Activated CD8-positive, alpha-beta memory T cell treated with anti-CD3 and anti-CD28 coated beads for 36 hours (primary cell): ENCODE results near the gene SNCG. TPM values are rescaled to one million over a fixed set of nuclear protein-coding genes. Genes with fewer than 3 reads are reported as not detected.
"Not testable (repeated sequence)": the region's sequence is repeated elsewhere in the genome, so short reads cannot be mapped to it uniquely, and the experiment has no call there.

Experiments used
- CTCF ChIA-PET: fragments of 350-600 bp; sonication (Branson Sonifier 250); formaldehyde crosslinking; loops from one replicate; lab custom pipeline; 2021; ENCODE audit warnings: antibody characterized with exemption; lab: Charles Lee
- POLR2A ChIA-PET: fragments of 350-600 bp; sonication (Branson Sonifier 250); formaldehyde crosslinking; loops from one replicate; lab custom pipeline; 2021; ENCODE audit warnings: antibody characterized with exemption; lab: Charles Lee
- total RNA-seq, 2 experiments: library from RNA; stranded (reverse); gene quantifications; one replicate each; pipeline ENCODE4 v1.2.3, GENCODE V29; 2021

SNCG gene
- total RNA-seq, 2 experiments from 2014 or later, result not detected

GRCh38 chr10:86999802-87000403 is 41.5 kb downstream of the SNCG start:
- POLR2A ChIA-PET, result not testable (repeated sequence)

GRCh38 chr10:87000491-87000890 is 42.1 kb downstream of the SNCG start:
- CTCF ChIA-PET, result no interaction called here
- POLR2A ChIA-PET, result no interaction called here

More at GRCh38 chr10:86999802-87000403, 41.5 kb downstream of the SNCG start:
- CTCF ChIA-PET, result not testable (repeated sequence)

- CTCF ChIA-PET, result not testable (repeated sequence)
- POLR2A ChIA-PET, result interaction anchor here (0.7 kb wide), 1 partner anchor 21 kb away, joined by 6 read pairs; no protein-coding TSS in a partner anchor
These were observed 48.7 kb downstream of the SNCG start for GRCh38 chr10:87007124-87007523.

- POLR2A ChIA-PET, CTCF ChIA-PET: not testable (repeated sequence)
These were observed 49.3 kb downstream of the SNCG start for GRCh38 chr10:87007674-87008073.

- POLR2A ChIA-PET, CTCF ChIA-PET: not testable (repeated sequence)
These were observed 49.9 kb downstream of the SNCG start for GRCh38 chr10:87008303-87008702.

GRCh38 chr10:87009134-87009696 is 50.8 kb downstream of the SNCG start:
- POLR2A ChIA-PET, CTCF ChIA-PET: not testable (repeated sequence)

Other genes starting within 250 kb of the SNCG start
- gene BMPR1A, start 202.0 kb upstream of the SNCG start, total RNA-seq, result 10 to 100 TPM; 15.9 to 19.5 TPM
- not detected for gene MMRN2, start 984 bp upstream of the SNCG start, total RNA-seq
- gene ADIRF, start 9.9 kb downstream of the SNCG start, total RNA-seq, result not detected
- gene FAM25A, start 61.7 kb downstream of the SNCG start, total RNA-seq, result not detected
- gene GLUD1, start 136.2 kb downstream of the SNCG start, total RNA-seq, result 100 to 1,000 TPM; 167 to 170 TPM
- gene SHLD2, start 136.6 kb downstream of the SNCG start, total RNA-seq, result 10 to 100 TPM; 44.9 to 46.2 TPM